GM18951 (cell line): ENCODE results near the gene NCKAP1.
"Not testable (repeated sequence)": the region's sequence is repeated elsewhere in the genome, so short reads cannot be mapped to it uniquely, and the experiment has no call there.

Experiments
- POLR2A ChIP-seq: IDR thresholded peaks from 4 replicates; pipeline ENCODE4 v1.6.1; 2011; ENCODE audit warnings: mild to moderate bottlenecking; ENCODE audit not compliant: insufficient read length, insufficient read depth; ENCODE audit errors: extremely low read depth
- in situ Hi-C: fragments of 300-500 bp; cut with MboI; formaldehyde crosslinking; loops from one replicate; pipeline ENCODE4 v1.12.0; 2022; ENCODE audit warnings: low sequenced_read_pairs, mixed read lengths, inconsistent platforms; ENCODE audit not compliant: unreplicated experiment

NCKAP1 gene

DNA sequence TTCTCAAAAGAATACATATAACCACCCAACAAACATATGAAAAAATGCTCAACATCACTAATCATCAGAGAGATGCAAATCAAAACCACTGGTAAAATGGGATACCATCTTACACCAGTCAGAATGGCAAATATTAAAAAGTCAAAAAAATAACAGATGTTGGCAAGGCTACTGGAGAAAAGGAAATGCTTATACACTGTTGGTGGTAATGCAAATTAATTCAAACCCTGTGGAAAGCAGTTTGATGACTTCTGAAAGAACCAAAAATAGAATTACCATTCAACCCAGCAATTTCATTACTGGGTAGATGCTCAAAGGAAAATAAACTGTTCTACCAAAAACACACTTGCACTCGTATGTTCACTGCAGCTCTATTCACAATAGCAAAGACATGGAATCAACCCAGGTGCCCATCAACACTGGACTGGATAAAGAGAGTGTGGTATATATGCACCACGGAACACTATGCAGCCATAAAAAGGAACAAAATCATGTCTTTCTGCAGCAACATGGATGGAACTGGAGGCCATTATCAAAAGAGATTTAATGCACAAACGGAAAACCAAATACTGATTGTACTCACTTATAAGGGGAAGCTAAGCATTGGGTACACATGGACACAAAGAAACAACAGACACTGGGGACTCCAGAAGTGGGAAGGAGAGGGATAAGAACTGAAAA is 38.8 kb downstream of the NCKAP1 start:
- TF ChIP-seq POLR2A = no peak
- in situ Hi-C loops = no loop called here

DNA sequence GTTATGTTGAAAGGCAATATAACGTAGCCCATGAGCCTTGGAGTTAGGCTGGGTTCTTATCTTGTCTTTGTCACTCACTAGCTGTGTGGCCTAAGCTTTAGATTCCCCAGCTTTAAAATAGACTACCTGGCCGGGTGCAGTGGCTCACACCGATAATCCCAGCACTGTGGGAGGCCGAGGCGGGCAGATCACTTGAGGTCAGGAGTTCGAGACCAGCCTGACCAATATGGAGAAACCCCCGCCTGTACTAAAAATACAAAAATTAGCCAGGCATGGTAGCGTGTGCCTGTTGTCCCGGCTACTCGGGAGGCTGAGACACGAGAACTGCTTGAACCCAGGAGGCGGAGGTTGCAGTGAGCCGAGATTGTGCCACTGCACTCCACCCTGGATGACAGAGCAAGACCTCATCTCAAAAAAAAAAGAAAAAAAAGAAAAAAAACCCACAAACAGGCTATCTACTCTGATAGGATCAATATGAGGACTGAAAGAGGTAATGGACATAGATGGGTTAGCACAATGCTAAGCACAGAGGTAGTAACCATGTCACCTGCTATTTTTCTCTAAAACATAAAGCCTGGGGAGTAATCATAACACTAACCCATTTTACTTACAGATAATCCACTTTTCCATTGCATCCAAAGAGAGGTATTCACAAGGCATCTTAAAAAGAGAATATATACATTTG is 43.9 kb downstream of the NCKAP1 start:
- in situ Hi-C loops = no loop called here
- no peak for TF ChIP-seq POLR2A

DNA sequence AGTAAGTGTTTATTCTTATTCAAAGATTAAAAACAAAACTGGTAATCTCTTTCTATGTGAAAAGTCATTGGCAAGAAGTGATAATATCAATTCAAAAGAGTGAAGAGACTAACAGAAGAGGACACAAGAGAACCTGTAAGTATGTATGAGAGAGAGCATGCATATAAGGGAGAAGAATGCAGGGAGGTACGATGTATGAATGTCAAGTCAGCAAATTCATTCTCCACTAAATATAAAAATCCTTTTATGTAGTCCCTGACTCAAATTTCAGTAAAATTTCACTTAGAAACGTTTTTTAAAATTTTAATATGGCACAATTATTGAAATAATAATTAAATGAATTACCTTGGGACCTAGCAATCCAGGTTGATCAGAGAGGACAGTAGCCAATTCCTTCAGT is 55.3 kb downstream of the NCKAP1 start:
- in situ Hi-C loops = loop anchor here (10.0 kb wide), 2 partner anchors 208 to 308 kb away; no protein-coding TSS in a partner anchor

DNA sequence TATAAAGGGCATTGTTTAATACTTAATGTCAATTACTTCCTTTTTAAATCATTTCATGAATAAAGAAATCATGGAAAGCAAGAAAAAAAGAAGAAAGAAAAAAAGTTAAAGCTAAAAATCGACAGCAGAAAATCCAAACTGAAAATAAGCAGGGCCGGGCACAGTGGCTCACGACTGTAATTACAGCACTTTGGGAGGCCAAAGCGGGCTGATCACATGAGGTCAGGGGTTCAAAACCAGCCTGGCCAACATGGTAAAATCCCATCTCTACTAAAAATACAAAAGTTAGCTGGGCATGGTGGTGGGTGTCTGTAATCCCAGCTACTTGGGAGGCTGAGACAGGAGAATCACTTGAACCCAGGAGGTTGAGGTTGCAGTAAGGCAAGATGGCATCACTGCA is 56.8 kb downstream of the NCKAP1 start:
- in situ Hi-C loops = loop anchor here (10.0 kb wide), 2 partner anchors 207 to 307 kb away; no protein-coding TSS in a partner anchor

More for the DNA sequence above, 55.3 kb downstream of the NCKAP1 start:
- no peak for TF ChIP-seq POLR2A

DNA sequence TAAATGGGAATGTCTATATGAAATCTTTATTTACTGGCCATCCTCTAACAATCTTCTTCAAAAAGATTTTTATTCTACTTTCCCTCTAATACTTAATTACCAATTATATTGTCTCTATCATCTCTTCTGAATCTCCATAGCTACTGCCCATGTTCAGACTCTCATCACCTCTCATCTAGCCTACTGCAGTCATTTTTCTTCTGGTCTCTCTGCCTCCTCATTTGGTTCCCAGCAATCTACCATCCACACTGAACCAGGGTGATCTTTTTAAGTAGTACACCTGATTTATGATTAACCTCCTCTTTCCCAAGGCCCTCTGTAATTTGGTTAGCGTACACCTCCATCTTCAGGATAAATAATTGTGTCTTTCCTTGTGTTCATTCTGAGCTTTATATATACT is 57.6 kb downstream of the NCKAP1 start:
- in situ Hi-C loops = loop anchor here (10.0 kb wide), 2 partner anchors 206 to 306 kb away; no protein-coding TSS in a partner anchor
- TF ChIP-seq POLR2A = no peak

DNA sequence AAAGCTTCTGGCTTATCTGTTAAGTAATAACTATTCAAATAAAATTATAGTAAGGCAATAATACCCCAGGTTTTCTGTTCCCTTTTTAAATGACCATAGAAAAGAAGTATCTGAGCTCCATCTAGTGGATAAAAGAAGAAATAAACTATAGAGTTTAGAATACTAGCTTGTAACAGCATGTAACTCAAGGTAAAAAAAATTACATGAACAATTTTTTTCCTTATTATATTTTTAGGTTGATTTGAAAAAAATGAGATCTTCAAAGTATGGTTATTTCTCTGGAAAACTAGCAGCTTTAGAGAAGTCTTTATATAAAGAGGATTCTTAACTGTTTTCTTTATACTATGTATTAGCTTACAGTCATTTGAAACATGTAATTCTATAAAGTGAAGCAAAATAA is 58.1 kb downstream of the NCKAP1 start:
- no peak for TF ChIP-seq POLR2A

DNA sequence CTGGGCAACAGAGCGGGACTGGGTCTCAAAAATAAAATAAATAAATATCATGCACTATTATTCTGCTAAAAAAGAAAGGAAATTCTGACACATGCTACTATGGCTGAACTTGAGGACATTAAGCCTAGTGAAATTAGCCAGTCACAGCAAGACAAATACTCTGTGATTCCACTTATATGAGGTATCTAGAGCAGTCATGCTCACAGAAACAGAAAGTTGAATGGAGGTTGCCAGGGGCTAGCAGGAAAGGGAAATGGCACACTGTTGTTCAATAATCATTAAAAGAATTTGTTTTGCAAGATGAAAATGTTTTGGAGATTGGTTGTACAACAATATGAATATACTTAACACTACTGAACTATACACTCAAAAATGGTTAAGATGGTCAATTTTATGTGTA is 60.8 kb downstream of the NCKAP1 start:
- in situ Hi-C loops = no loop called here
- no peak for TF ChIP-seq POLR2A

More for the DNA sequence above, 58.1 kb downstream of the NCKAP1 start:
- in situ Hi-C loops = loop anchor here (10.0 kb wide), 2 partner anchors 205 to 305 kb away; no protein-coding TSS in a partner anchor

DNA sequence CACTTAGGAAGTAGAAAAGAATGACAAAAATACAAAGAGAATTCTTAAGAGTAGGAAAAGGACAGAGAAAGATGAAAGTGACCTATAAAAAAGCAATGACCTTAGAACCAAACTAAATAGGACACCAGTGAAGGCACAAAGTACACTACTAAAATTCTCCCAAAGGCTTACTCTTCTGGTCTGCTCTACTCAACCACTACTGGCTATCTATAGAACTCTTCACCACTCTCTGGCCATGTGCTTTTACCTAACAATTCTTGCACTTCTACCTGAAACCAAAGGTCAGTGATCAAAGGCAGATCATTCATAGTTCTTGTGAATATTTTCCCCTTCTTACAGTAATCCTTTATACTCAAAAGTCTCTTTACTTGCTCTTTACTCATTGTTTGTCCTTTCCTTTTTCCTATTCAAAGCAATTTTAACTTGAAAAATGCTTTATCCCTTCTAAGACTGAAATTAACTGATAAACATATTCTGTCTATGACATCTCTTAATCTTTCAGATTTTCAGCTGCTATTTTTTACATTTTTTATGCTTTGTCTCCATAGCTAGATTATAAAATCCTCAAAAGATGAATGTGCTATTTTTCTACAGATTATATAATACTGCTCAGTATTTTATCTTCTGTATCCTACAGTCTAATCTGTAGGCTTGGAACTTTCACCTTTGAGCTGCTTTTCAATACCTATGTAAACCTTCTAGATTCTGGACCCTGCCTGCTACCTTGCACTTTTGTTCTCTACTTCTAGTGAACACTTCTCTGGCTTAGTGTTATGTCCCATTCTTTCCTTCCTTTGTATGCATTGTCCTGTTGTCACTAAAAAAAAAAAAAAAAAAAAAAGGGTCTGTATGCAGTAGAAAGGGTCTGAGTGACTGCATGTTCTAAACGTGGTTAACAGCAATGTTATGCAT is 64.6 kb downstream of the NCKAP1 start:
- in situ Hi-C loops = no loop called here
- TF ChIP-seq POLR2A = no peak

DNA sequence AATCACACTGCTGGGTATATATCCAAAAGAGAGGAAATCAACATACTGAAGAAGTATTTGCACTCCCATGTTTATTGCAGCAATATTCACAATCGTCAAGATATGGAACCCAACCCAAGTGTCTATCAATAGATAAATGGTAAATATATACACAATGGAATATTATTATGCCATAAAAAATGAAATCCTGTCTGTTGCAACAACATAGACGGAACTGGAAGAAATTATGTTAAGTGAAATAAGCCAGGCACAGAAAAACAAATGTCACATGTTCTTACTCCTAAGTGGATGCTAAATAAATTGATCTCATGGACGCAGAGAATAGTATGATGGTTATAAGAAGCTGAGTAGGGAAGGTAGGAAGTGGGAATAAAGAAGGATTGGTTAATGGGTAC is 65.7 kb downstream of the NCKAP1 start:
- in situ Hi-C loops = no loop called here
- no peak for TF ChIP-seq POLR2A

DNA sequence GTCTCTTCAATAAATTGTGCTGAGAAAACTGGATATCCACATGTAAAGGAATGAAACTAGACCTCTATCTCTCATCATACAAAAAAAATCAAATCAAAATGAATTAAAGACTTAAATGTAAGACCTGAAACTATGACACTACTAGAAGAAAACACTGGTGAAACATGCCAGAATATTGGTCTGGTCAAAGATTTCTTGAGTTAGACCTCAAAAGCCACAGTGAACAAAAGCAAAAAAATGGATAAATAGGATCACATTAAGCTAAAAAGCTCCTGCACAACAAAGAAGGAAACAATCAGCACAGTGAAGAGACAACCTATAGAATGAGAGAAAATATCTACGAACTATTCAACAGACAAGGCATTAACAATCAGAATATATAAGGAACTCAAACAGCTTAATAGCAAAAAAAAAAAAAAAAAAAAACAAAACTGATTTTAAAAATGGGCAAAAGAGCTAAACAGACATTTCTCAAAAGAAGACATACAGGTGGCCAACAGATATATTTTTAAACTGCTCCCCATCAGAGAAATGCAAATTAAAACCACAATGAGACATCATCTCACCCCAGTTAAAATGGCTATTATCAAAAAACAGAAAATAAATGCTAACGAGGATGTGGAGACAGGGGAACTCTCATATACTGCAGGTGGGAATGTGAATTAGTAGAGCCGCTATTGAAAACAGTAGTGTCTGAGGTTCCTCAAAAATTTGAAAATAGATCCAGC is 66.3 kb downstream of the NCKAP1 start:
- in situ Hi-C loops = no loop called here
- TF ChIP-seq POLR2A = no peak

DNA sequence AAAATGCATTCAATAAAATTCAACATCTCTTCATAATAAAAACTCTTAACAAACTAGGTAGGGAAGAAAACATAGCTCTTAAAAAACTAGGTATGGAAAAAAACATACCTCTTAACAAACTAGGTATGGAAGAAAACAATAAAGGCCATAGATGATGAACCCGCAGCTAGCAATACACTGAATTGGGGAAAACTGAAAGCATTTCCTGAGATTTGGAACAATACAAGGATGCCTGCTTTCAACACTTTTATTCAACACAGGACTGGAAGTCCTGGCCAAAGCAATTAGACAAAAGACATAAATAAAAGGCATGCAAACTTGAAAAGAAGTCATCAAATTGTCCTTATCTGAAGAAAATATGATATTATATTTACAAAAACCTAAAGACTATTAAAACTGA is 67.8 kb downstream of the NCKAP1 start:
- no peak for TF ChIP-seq POLR2A
- in situ Hi-C loops = no loop called here

DNA sequence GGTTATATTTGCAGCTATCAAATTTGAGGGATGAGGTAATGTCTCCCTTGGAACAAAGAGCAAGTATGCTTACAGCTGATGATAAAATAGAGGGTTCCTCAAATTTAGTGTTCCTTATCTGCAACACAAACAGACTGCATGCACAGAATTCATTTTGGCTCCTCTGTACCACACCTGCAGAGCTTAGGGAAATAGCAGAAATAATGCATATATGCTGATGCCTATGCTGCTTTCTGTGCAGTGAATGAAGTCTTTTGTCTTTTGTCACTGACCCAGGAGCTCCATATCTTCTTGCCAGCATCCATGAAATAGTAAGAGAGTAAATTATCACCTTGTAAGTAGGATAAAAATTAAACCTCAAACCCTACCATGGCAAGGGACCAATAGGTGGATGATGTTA is 69.8 kb downstream of the NCKAP1 start:
- in situ Hi-C loops = no loop called here
- TF ChIP-seq POLR2A = no peak

DNA sequence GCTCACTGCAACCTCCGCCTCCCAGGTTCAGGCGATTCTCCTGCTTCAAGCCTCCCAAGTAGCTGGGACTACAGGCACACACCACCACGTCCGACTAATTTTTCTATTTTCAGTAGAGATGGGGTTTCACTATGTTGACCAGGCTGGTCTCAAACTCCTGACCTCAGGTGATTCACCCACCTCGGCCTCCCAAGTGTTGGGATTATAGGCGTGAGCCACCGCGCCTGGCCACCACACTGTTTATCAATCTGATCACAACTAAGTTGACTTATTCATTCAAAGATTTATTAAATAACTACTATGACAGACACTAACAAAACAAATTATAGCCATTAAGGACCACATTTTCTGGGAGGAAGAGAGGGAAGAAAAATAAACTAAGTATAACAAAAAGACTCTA is 71.9 kb downstream of the NCKAP1 start:
- in situ Hi-C loops = not testable (repeated sequence)
